Measurements from ENCODE around the gene STAB1. TPM values are rescaled to one million over a fixed set of nuclear protein-coding genes. Genes with fewer than 3 reads are reported as not detected.

The STAB1 gene
- total RNA-seq, 2 donors from 2014 or later: 46.5 to 62.6 TPM

- Histone ChIP-seq H3K9me3 (no peaks in the 10 kb centered on the region), H3K4me1 (peaks cover 0 to 60% of the 10 kb centered on the region in 2 donors), H3K27me3 (no peaks in the 10 kb centered on the region), H3K27ac (no peak overlapping the region), H3K4me3 (no peak overlapping the region), H3K36me3 (peaks cover 75% of the 10 kb centered on the region)
- no peak for DNase-seq (ENCODE audit: low spot score)
- TF ChIP-seq, protein P1, sequence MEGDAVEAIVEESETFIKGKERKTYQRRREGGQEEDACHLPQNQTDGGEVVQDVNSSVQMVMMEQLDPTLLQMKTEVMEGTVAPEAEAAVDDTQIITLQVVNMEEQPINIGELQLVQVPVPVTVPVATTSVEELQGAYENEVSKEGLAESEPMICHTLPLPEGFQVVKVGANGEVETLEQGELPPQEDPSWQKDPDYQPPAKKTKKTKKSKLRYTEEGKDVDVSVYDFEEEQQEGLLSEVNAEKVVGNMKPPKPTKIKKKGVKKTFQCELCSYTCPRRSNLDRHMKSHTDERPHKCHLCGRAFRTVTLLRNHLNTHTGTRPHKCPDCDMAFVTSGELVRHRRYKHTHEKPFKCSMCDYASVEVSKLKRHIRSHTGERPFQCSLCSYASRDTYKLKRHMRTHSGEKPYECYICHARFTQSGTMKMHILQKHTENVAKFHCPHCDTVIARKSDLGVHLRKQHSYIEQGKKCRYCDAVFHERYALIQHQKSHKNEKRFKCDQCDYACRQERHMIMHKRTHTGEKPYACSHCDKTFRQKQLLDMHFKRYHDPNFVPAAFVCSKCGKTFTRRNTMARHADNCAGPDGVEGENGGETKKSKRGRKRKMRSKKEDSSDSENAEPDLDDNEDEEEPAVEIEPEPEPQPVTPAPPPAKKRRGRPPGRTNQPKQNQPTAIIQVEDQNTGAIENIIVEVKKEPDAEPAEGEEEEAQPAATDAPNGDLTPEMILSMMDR (IDR thresholded peaks at IDR 0.05): no peak
Measured at GRCh38 chr3:52487788-52488691, 7.1 kb upstream of the STAB1 start.

DNA sequence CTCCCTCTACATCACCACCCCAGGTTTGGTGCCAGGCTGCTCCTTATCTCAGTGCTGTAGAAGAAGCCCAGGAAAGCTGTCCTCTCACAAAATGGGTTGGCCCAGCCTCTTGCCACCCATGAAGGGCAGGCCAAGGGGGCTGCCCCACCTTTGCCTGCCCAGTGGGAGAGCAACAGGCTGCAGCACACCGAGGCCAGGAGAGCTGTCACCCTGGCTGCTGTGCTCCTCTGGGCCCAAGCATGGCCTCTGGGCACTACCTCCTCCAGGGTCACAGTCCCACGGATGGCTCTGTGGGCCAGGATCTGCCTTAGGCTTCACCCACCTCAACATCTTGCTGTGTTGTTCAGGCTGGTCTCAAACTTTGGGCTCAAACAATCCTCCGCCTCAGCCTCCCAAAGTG is 6.4 kb upstream of the STAB1 start:
- Histone ChIP-seq H3K27me3 (no peaks in the 10 kb centered on the region), H3K36me3 (peaks cover 77% of the 10 kb centered on the region), H3K4me1 (peaks cover 0 to 60% of the 10 kb centered on the region in 2 donors), H3K9me3 (no peaks in the 10 kb centered on the region), H3K27ac (no peak overlapping the region), H3K4me3 (no peak overlapping the region)
- TF ChIP-seq, protein P1 (IDR thresholded peaks at IDR 0.05): no peak
- no peak for DNase-seq (ENCODE audit: low spot score)

GRCh38 chr3:52489453-52489852 is 5.7 kb upstream of the STAB1 start:
- Histone ChIP-seq H3K9me3 (no peaks in the 10 kb centered on the region), H3K27me3 (no peaks in the 10 kb centered on the region), H3K36me3 (peaks cover 77% of the 10 kb centered on the region), H3K27ac (no peak overlapping the region), H3K4me1 (peaks cover 0 to 60% of the 10 kb centered on the region in 2 donors), H3K4me3 (no peak overlapping the region)
- DNase-seq (ENCODE audit: low spot score): no peak
- TF ChIP-seq, protein P1 (IDR thresholded peaks at IDR 0.05): no peak

DNA sequence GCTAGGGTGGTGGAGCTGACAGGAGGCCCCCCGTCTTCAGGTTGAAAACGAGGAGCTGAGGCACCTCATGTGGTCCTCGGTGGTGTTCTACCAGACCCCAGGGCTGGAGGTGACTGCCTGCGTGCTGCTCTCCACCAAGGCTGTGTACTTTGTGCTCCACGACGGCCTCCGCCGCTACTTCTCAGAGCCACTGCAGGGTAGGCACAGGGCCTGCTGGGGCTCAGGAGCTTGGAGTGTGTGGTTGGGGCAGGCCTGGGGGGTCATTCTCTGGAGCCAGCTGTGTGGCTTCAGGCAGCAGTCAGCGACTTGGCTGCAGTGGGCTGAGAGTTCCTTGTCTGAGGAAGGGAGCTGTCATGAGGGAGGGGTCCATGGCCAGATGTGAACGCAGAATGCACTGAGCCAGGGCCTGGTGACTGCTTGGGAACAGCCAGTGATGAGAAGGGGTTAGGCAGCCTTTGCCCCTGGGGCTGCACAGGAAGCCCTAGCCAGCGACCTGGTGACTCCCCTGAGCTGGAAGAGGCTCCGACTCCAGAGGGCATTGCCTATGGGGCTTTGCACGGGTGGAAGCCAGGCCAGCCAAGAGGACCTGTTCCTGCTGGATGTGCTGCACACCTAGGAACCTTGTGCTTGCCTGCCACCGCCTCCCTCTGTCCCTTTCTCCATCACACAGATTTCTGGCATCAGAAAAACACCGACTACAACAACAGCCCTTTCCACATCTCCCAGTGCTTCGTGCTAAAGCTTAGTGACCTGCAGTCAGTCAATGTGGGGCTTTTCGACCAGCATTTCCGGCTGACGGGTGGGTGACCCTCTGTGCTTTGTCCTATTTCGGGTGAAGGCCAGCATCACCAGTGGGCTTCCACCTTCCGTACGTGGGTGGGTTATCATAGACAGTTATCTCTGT is 4.9 kb upstream of the STAB1 start:
- H3K9me3 ChIP-seq: no peaks in the 10 kb centered on the region
- H3K27me3 ChIP-seq: no peaks in the 10 kb centered on the region
- peak overlapping the region; percentile 19 to 55 for H3K27ac ChIP-seq
- TF ChIP-seq, protein P1 (IDR thresholded peaks at IDR 0.05): no peak
- no peak for DNase-seq (ENCODE audit: low spot score)
- peaks cover 77% of the 10 kb centered on the region for H3K36me3 ChIP-seq
- H3K4me3 ChIP-seq: no peak overlapping the region
- peaks cover 0 to 60% of the 10 kb centered on the region in 2 donors for H3K4me1 ChIP-seq

GRCh38 chr3:52490939-52491526 is 4.1 kb upstream of the STAB1 start:
- Histone ChIP-seq H3K36me3 (peaks cover 71% of the 10 kb centered on the region), H3K27me3 (no peaks in the 10 kb centered on the region), H3K4me3 (no peak overlapping the region), H3K9me3 (no peaks in the 10 kb centered on the region), H3K4me1 (peaks cover 0 to 65% of the 10 kb centered on the region in 2 donors), H3K27ac (peak overlapping the region; percentile 19 to 62)
- DNase-seq (ENCODE audit: low spot score): peak; percentile 70
- TF ChIP-seq, protein P1 (IDR thresholded peaks at IDR 0.05): no peak

Data from right atrium auricular region (tissue), 2 donors.